Smooth muscle cell (in vitro differentiated cells): Measurements from ENCODE around the gene NCAM1. TPM values are rescaled to one million over a fixed set of nuclear protein-coding genes. Genes with fewer than 3 reads are reported as not detected.

ENCODE experiments used
- DNase-seq: peaks from one replicate; lab custom pipeline; 2025; ENCODE audit not compliant: unreplicated experiment; lab: John Stamatoyannopoulos, UW
- H2AFZ ChIP-seq: fragments of 200-600 bp; sonication (generic); 2 replicates; pipeline ENCODE4 v1.6.0; 2016; ENCODE audit warnings: antibody characterized with exemption, low read depth, mild to moderate bottlenecking
- H3F3A ChIP-seq: fragments of 200-600 bp; sonication (generic); 2 replicates; pipeline ENCODE4 v1.6.0; 2017; ENCODE audit warnings: antibody characterized with exemption, low read depth
- H3K27ac ChIP-seq: fragments of 200-600 bp; sonication (generic); 2 replicates; pipeline ENCODE4 v1.5.1; 2016; ENCODE audit warnings: low read depth, mild to moderate bottlenecking
- H3K27me3 ChIP-seq: fragments of 200-600 bp; sonication (generic); 2 replicates; pipeline ENCODE4 v1.6.1; 2016; ENCODE audit warnings: low read depth, mild to moderate bottlenecking
- H3K36me3 ChIP-seq: fragments of 200-600 bp; sonication (generic); 2 replicates; pipeline ENCODE4 v1.5.1; 2016; ENCODE audit warnings: low read depth
- H3K4me1 ChIP-seq: fragments of 200-600 bp; sonication (generic); 2 replicates; pipeline ENCODE4 v1.5.1; 2016; ENCODE audit warnings: low read depth
- H3K4me2 ChIP-seq: fragments of 200-600 bp; sonication (generic); 2 replicates; pipeline ENCODE4 v1.6.0; 2016; ENCODE audit warnings: mild to moderate bottlenecking
- H3K4me3 ChIP-seq: fragments of 200-600 bp; sonication (generic); 2 replicates; pipeline ENCODE4 v1.5.1; 2016; ENCODE audit warnings: mild to moderate bottlenecking
- H3K79me2 ChIP-seq: fragments of 200-600 bp; sonication (generic); 2 replicates; pipeline ENCODE4 v1.6.0; 2016; ENCODE audit warnings: low read depth, mild to moderate bottlenecking
- H3K9ac ChIP-seq: fragments of 200-600 bp; sonication (generic); 2 replicates; pipeline ENCODE4 v1.6.0; 2016; ENCODE audit warnings: low read depth
- H3K9me3 ChIP-seq: fragments of 200-600 bp; sonication (generic); replicated peaks from 2 replicates; pipeline ENCODE4 v1.5.1; 2016; ENCODE audit warnings: low read depth
- H4K20me1 ChIP-seq: fragments of 200-600 bp; sonication (generic); 2 replicates; pipeline ENCODE4 v1.6.0; 2016; ENCODE audit warnings: low read depth
- WGBS: methylation state at CpG from one replicate; pipeline ENCODE4 v1.1.7; 2016; ENCODE audit warnings: low lambda C conversion rate; 5-methylcytosine and 5-hydroxymethylcytosine counted together
- polyA plus RNA-seq: library from polyadenylated mRNA; unstranded; fragments of >200 nt; fragmentation: Nextera tagmentation; extraction: Ambion mirVana; gene quantifications from 2 replicates; pipeline ENCODE4 v1.2.1, GENCODE V29; 2016
- total RNA-seq: library from RNA; depleted of rRNA; stranded (reverse); fragments of >200 nt; gene quantifications from 2 replicates; pipeline ENCODE4 v1.2.3, GENCODE V29; 2014
- TF ChIP-seq, protein P1 (sequence below): fragments of 200-600 bp; sonication (generic); IDR thresholded peaks from 2 replicates; pipeline ENCODE4 v1.5.1; 2017; ENCODE audit warnings: borderline replicate concordance, mild to moderate bottlenecking, antibody characterized with exemption; ENCODE audit not compliant: insufficient read depth, poor library complexity, severe bottlenecking

NCAM1 gene
- total and polyA plus RNA-seq, 2 experiments from 2014 or later: 8.1 to 12.0 TPM

DNA sequence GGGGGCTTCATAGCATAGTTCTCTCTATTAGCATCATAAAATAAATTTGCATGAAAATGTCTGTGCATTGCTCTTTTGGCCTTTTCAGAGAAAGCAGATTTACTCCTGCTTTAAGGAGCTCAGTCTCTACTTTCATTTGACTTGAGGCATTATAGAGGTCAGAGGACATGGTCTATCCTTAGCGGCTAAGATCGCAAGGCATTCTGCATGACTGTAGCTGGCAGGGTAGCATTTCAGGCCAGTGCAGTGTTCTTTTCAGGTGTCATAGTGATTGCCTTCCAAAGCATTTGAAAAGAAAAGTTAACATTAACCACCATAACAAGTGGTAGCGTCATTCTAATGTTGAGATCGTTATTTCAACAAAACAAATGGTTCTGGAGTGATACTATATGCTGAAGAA, 126.5 kb downstream of the NCAM1 start:
- DNase-seq: no peak
- H2AFZ ChIP-seq: no peak overlapping the region
- H3K4me2 ChIP-seq: no peak overlapping the region
- peaks cover 12% of the 10 kb centered on the region for H3F3A ChIP-seq
- no peaks in the 10 kb centered on the region for H3K4me1 ChIP-seq
- no peaks in the 10 kb centered on the region for H3K79me2 ChIP-seq
- no peaks in the 10 kb centered on the region for H3K27me3 ChIP-seq
- no peaks in the 10 kb centered on the region for H4K20me1 ChIP-seq
- TF ChIP-seq, protein P1, sequence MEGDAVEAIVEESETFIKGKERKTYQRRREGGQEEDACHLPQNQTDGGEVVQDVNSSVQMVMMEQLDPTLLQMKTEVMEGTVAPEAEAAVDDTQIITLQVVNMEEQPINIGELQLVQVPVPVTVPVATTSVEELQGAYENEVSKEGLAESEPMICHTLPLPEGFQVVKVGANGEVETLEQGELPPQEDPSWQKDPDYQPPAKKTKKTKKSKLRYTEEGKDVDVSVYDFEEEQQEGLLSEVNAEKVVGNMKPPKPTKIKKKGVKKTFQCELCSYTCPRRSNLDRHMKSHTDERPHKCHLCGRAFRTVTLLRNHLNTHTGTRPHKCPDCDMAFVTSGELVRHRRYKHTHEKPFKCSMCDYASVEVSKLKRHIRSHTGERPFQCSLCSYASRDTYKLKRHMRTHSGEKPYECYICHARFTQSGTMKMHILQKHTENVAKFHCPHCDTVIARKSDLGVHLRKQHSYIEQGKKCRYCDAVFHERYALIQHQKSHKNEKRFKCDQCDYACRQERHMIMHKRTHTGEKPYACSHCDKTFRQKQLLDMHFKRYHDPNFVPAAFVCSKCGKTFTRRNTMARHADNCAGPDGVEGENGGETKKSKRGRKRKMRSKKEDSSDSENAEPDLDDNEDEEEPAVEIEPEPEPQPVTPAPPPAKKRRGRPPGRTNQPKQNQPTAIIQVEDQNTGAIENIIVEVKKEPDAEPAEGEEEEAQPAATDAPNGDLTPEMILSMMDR: no peak
- no peak overlapping the region for H3K9ac ChIP-seq
- no peaks in the 10 kb centered on the region for H3K36me3 ChIP-seq
- no peaks in the 10 kb centered on the region for H3K9me3 ChIP-seq
- WGBS: 73% methylated on average over 4 of the region's 4 CpGs
- H3K4me3 ChIP-seq: no peak overlapping the region
- H3K27ac ChIP-seq: no peak overlapping the region

DNA sequence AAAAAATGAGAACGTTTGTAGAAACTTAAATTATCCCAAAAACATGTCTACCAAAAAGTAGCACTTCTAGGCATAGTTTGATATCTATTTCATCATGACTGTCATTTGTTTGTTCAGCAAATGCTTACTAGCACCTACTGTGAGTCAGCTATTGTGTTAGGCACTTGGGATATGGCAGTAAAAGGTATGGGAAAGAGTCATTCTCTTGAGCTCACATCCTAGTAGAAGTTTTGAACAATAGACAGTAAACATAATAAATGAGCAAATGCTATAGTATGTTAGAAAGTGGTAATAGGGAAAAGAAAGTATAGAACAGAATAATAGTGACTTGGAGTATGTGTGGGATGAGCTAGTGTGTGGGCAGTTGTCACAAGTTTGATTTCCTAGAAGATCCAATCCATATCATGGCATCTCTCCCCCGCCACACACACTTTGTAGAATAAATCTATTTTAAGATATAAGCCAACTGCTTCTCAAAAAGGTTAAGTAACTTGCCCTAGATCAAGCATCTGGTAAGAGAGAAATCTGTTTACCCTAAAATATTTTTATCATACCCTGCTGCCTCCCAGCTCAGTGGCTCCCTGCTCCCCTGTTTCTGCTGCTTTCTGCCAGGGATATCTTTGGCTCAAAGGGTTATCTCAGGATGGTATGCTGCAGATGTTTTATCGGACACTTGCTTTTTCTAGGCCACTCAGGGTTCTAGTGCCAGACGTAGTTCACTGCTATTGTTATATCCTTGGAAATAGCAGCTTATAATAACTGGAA, 129.7 kb downstream of the NCAM1 start:
- no peak overlapping the region for H3K9ac ChIP-seq
- no peak overlapping the region for H3K4me3 ChIP-seq
- no peak for DNase-seq
- H3K4me2 ChIP-seq: no peak overlapping the region
- no peaks in the 10 kb centered on the region for H3K9me3 ChIP-seq
- H4K20me1 ChIP-seq: no peaks in the 10 kb centered on the region
- no peaks in the 10 kb centered on the region for H3K36me3 ChIP-seq
- WGBS: 62% methylated on average over 4 of the region's 4 CpGs
- no peak overlapping the region for H2AFZ ChIP-seq
- TF ChIP-seq, protein P1: no peak
- peaks cover 5% of the 10 kb centered on the region for H3K4me1 ChIP-seq
- H3F3A ChIP-seq: peaks cover 12% of the 10 kb centered on the region
- H3K79me2 ChIP-seq: no peaks in the 10 kb centered on the region
- no peaks in the 10 kb centered on the region for H3K27me3 ChIP-seq
- no peak overlapping the region for H3K27ac ChIP-seq

DNA sequence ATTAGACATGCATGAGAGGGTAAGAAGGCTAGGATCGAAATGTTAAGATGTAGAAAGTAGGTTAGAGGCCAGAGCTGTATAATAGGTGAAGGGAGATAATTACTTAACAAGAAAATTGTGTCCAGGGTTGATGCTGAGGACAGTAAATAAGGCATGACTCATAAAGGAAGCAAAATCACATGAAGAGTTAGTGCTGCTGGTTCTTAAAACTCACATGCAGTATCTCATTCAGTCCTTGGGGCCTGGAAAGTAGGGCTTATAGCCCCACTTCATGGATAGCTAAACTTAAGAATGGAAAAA, 130.2 kb downstream of the NCAM1 start:
- TF ChIP-seq, protein P1: no peak
- Histone ChIP-seq H3F3A (peaks cover 12% of the 10 kb centered on the region), H4K20me1 (no peaks in the 10 kb centered on the region), H3K27me3 (no peaks in the 10 kb centered on the region), H3K36me3 (no peaks in the 10 kb centered on the region), H3K4me3 (no peak overlapping the region), H3K4me2 (no peak overlapping the region), H3K4me1 (peaks cover 5% of the 10 kb centered on the region), H3K9me3 (no peaks in the 10 kb centered on the region), H3K9ac (no peak overlapping the region), H3K27ac (no peak overlapping the region), H3K79me2 (no peaks in the 10 kb centered on the region), H2AFZ (no peak overlapping the region)
- no peak for DNase-seq
- WGBS: 85% methylated on average over 1 of the region's 1 CpG

DNA sequence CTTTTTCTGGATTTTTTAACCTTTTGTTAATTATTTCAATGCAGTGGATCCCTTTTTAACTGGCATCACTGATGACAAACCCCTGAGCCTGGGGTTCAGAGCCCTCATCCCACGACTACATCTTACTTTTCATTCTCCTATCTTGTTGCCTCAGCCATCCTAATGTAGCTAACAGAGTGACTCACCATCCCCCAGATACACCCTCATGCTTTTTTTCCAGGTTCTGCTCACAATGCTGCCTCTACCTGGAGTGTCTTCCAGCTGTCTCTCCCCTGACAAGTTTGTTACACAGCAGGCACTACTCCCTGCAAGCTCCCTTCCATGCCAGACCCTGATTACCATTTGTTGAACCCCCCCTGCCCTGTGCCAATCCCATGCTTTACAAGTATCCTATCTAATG, 135.4 kb downstream of the NCAM1 start:
- no peaks in the 10 kb centered on the region for H3K36me3 ChIP-seq
- TF ChIP-seq, protein P1: no peak
- no peak overlapping the region for H3K9ac ChIP-seq
- H3K4me1 ChIP-seq: peaks cover 5% of the 10 kb centered on the region
- no peaks in the 10 kb centered on the region for H3K9me3 ChIP-seq
- no peak overlapping the region for H2AFZ ChIP-seq
- H3K27ac ChIP-seq: no peak overlapping the region
- no peaks in the 10 kb centered on the region for H3K79me2 ChIP-seq
- 31% methylated on average over 1 of the region's 1 CpG for WGBS
- H4K20me1 ChIP-seq: no peaks in the 10 kb centered on the region
- H3K4me2 ChIP-seq: no peak overlapping the region
- H3F3A ChIP-seq: peaks cover 6% of the 10 kb centered on the region
- no peak overlapping the region for H3K4me3 ChIP-seq
- DNase-seq: no peak
- H3K27me3 ChIP-seq: no peaks in the 10 kb centered on the region
